Testis (tissue), 2 donors: ENCODE results near the gene PHF21A.

Source experiments
- CTCF ChIP-seq, 3 experiments: fragments of 450-650 bp in 2 of 3; fragments of 200-600 bp in 1 of 3; sonication (generic) in 1 of 3; IDR thresholded peaks; one replicate each; pipeline ENCODE4 v1.5.1; 2016 to 2019; ENCODE audit warnings: antibody characterized with exemption in 3 of 3, mild to moderate bottlenecking in 2 of 3, moderate library complexity in 1 of 3
- POLR2A ChIP-seq: fragments of 450-650 bp; IDR thresholded peaks from one replicate; pipeline ENCODE4 v1.6.1; 2017; ENCODE audit warnings: antibody characterized with exemption, mild to moderate bottlenecking, moderate library complexity

DNA sequence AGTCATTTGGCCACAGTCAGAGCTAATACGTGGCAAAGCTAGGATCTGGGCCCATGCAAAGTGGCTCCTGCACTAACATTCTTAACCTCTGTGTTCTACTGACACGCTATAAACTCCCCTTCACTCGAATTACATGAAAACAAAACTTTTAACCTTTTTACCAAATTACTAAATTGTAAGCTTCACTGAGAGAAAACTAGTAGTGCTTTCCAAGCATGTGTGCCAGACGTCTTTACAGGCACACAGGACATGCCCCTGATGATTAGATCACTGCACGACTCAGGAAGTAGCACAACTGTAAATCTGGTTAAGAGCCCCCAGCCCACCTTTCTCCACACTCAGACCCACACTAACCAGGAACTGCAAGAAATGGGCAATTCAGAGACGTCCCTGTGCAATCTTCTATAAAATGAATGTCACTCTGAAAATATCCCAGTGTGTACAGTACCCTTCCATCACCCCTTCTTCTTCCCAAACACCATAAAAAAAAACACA, 16.1 kb downstream of the PHF21A start:
- TF ChIP-seq POLR2A (no peak), CTCF (IDR thresholded peaks at IDR 0.05) (no peak)
